AG09309 (cell line): Measurements from ENCODE around the gene SFXN1.
"Not testable (repeated sequence)": the region's sequence is repeated elsewhere in the genome, so short reads cannot be mapped to it uniquely, and the experiment has no call there.

Experiments used
- DNase-seq: peaks from one replicate; pipeline ENCODE4 v3.0.0-alpha.2; 2010; ENCODE audit warnings: low read depth
- H3K4me3 ChIP-seq: 2 replicates; pipeline ENCODE4 v1.5.1; 2011; ENCODE audit warnings: mild to moderate bottlenecking, low read depth, low read length, moderate library complexity; ENCODE audit not compliant: control insufficient read depth
- CTCF ChIP-seq: IDR thresholded peaks from 2 replicates; pipeline ENCODE4 v1.5.1; 2011; ENCODE audit warnings: mild to moderate bottlenecking, low read depth, low read length, inconsistent platforms; ENCODE audit not compliant: insufficient read depth, control insufficient read depth; ENCODE audit errors: missing control alignments

SFXN1 gene

GRCh38 chr5:175489693-175490443 lies 11.5 kb downstream of the SFXN1 start:
- H3K4me3 ChIP-seq, result no peak overlapping the region
- no peak for DNase-seq
- no peak for TF ChIP-seq CTCF

GRCh38 chr5:175491223-175491622 lies 12.9 kb downstream of the SFXN1 start:
- DNase-seq, result no peak

GRCh38 chr5:175493260-175493659 lies 14.9 kb downstream of the SFXN1 start:
- H3K4me3 ChIP-seq, result no peak overlapping the region
- DNase-seq, result no peak
- TF ChIP-seq CTCF, result no peak

More at GRCh38 chr5:175491223-175491622, 12.9 kb downstream of the SFXN1 start:
- H3K4me3 ChIP-seq, result no peak overlapping the region
- no peak for TF ChIP-seq CTCF

GRCh38 chr5:175493726-175494125 lies 15.4 kb downstream of the SFXN1 start:
- DNase-seq, result no peak
- no peak overlapping the region for H3K4me3 ChIP-seq
- no peak for TF ChIP-seq CTCF

- TF ChIP-seq CTCF, result no peak
- no peak overlapping the region for H3K4me3 ChIP-seq
- DNase-seq, result no peak
These were observed 16.2 kb downstream of the SFXN1 start for GRCh38 chr5:175494264-175495183.

GRCh38 chr5:175501759-175502158 lies 23.4 kb downstream of the SFXN1 start:
- no peak overlapping the region for H3K4me3 ChIP-seq
- no peak for TF ChIP-seq CTCF
- no peak for DNase-seq

GRCh38 chr5:175507671-175508070 lies 29.3 kb downstream of the SFXN1 start:
- not testable (repeated sequence) for DNase-seq, H3K4me3 ChIP-seq
